Natural killer cell treated with Interleukin-12 subunit alpha and Interleukin-12 subunit beta and Interleukin-15 and Interleukin-18, amount 100 ng/mL, for 72 hours (primary cell): Measurements from ENCODE around the gene MYO9A. TPM values are rescaled to one million over a fixed set of nuclear protein-coding genes. Genes with fewer than 3 reads are reported as not detected.

Source experiments
- ATAC-seq, 2 donors: fragments of 150-1000 bp; cut with Tn5 transposase in 1 of 2; sonication (Bioruptor Pico), chemical (Tn5 transposase) in 1 of 2; 2 replicates each; pipeline ENCODE4 v1.10.0; 2021
- DNase-seq: peaks from one replicate; pipeline ENCODE4 v3.0.0; 2022; ENCODE audit warnings: low spot score
- H3K27ac Mint-ChIP-seq, 2 donors: 1 replicate in 1 of 2; 2 replicates in 1 of 2; pipeline ENCODE4 v1.8.0; 2022; ENCODE audit warnings: mixed read lengths in 2 of 2, mild to moderate bottlenecking in 1 of 2, moderate library complexity in 1 of 2
- H3K27me3 Mint-ChIP-seq, 2 donors: 1 replicate in 1 of 2; 2 replicates in 1 of 2; pipeline ENCODE4 v1.8.0; 2022; ENCODE audit warnings: mixed read lengths in 2 of 2
- H3K36me3 Mint-ChIP-seq: one replicate; pipeline ENCODE4 v1.8.0; 2022; ENCODE audit warnings: mixed read lengths
- H3K4me1 Mint-ChIP-seq, 2 donors: 1 replicate in 1 of 2; 2 replicates in 1 of 2; pipeline ENCODE4 v1.8.0; 2022; ENCODE audit warnings: low read depth in 2 of 2, mixed read lengths in 2 of 2, mild to moderate bottlenecking in 1 of 2
- H3K4me3 Mint-ChIP-seq: one replicate; pipeline ENCODE4 v1.8.0; 2022; ENCODE audit warnings: mixed read lengths
- H3K9me3 Mint-ChIP-seq: 2 replicates; pipeline ENCODE4 v1.8.0; 2022; ENCODE audit warnings: mixed read lengths
- total RNA-seq, 2 donors: library from RNA; stranded (reverse); gene quantifications; one replicate each; pipeline ENCODE4 v1.2.3, GENCODE V29; 2022

MYO9A gene
- total RNA-seq, 2 donors from 2014 or later: 16.3 to 19.8 TPM

DNA sequence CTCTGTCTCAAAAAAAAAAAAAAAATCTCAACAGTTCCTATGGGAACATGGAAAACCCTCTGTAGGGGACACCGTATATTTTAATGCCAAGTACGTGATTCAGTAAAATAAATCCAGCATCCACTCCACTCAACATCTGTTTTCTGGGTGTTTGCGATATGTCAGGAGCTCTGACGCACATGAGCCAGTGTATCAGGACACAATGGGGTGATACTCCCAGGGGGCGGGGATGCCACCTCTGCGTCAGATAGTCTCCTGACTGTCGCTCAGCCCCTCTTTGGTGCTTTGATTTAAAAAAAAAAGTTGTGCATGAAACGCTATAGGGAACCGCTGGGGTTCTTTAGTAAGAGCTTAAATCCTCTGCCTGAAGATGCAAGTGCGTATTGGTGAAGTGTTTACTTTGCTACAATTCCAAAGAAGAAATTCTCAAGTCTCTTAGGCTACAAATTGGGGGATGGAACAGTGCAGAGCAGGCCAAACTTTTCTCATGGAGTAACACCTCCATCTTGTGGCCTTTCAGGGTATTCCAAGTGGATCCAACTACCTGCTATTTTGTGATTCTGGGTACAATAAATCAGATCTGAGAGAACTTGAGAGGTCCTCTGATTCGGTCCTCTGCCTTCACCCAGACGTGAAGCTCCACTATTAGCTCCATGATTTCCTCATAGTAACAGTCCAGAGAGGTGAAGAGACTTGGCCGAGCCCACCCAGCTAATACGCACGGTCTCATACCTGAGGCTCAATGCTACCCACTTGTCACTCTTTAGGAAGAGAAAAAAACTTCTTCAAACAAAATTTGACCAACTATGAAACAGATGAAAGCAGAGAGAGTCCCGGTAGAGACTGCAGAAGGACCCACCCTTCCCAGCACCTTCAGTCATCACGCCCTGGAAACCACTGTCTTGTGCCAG is 316.9 kb downstream of the MYO9A start:
- no peak overlapping the region for H3K27ac Mint-ChIP-seq
- peaks cover 5 to 15% of the 10 kb centered on the region in 2 donors for H3K27me3 Mint-ChIP-seq
- no peaks in the 10 kb centered on the region for H3K4me1 Mint-ChIP-seq
- H3K4me3 Mint-ChIP-seq: no peak overlapping the region
- DNase-seq (no peak), ATAC-seq (peak in 1 of 2 donors; percentile 17)
- no peaks in the 10 kb centered on the region for H3K36me3 Mint-ChIP-seq
- H3K9me3 Mint-ChIP-seq: no peaks in the 10 kb centered on the region

- H3K36me3 Mint-ChIP-seq: no peaks in the 10 kb centered on the region
- H3K27ac Mint-ChIP-seq: no peak overlapping the region
- no peak for DNase-seq
- peaks cover 5 to 15% of the 10 kb centered on the region in 2 donors for H3K27me3 Mint-ChIP-seq
- ATAC-seq: no peak
- H3K4me1 Mint-ChIP-seq: no peaks in the 10 kb centered on the region
- no peak overlapping the region for H3K4me3 Mint-ChIP-seq
- no peaks in the 10 kb centered on the region for H3K9me3 Mint-ChIP-seq
These were observed 317.8 kb downstream of the MYO9A start for GRCh38 chr15:71800190-71800589.

DNA sequence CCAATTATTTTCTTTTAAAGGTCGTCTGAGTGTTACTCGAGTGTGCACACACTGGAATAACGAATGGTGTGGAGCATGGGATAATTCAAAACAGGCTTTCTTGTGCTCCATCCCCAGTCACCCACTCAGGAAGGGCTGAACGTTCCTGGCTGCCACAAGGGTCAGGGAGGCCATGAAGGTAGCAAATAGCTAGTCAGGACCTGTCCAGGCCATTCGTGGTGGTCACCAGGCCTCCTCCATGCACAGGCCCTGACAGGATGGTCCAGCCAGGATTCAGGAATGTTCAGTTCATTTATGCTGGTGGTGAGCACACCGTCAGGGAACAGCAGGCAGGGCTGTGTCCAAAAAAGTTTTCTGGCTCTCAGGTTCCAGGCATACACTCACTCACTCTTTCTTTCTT is 319.3 kb downstream of the MYO9A start:
- Mint-ChIP-seq H3K27ac (no peak overlapping the region), H3K36me3 (no peaks in the 10 kb centered on the region), H3K4me3 (no peak overlapping the region), H3K27me3 (peaks cover 5 to 15% of the 10 kb centered on the region in 2 donors), H3K4me1 (no peaks in the 10 kb centered on the region), H3K9me3 (no peaks in the 10 kb centered on the region)
- DNase-seq: no peak
- no peak for ATAC-seq

DNA sequence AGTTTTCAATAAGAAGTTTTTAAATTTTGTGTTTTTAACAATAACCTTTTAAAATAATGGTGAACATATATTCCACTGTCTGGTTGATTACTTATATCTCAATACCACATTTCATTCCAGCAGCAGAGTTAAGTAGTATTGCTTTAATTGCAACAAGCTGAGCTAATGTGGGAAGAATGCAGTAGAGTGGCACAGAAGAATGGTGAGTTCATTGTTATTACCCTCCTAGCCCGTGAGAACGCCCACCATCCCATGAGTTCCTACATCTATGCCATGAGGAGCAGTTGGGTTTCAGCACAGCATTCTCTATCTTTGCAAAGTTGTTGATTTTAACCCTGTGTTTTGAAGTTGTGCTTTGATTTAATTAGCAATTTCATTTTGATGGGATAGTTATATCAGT is 325.4 kb downstream of the MYO9A start:
- ATAC-seq: no peak
- Mint-ChIP-seq H3K9me3 (no peaks in the 10 kb centered on the region), H3K27me3 (peaks cover 8 to 15% of the 10 kb centered on the region in 2 donors), H3K36me3 (no peaks in the 10 kb centered on the region), H3K4me1 (no peaks in the 10 kb centered on the region), H3K27ac (no peak overlapping the region), H3K4me3 (no peak overlapping the region)
- no peak for DNase-seq

DNA sequence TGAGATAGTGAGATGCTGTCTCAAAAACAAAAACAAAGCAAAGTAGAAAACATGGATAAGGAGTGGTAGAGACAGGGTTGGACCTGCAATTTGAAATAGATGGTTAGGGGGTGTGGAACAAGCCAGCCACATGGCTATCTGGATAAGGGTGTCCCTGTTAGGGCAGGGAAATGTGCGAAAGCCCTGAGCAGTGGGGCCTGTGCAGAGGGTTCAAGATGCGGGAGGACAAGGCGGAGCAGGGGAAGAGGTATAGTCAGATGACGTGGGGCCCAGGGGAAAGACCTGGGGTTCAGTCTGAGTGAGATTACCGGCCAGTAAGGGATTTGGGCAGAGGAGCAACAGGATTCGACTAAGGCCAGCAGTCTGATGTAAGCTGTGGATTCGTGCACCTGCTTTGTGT is 326.0 kb downstream of the MYO9A start:
- ATAC-seq: peak in 1 of 2 donors; percentile 52
- DNase-seq: peak; percentile 29
- Mint-ChIP-seq H3K27me3 (peaks cover 9 to 15% of the 10 kb centered on the region in 2 donors), H3K4me1 (no peaks in the 10 kb centered on the region), H3K36me3 (no peaks in the 10 kb centered on the region), H3K9me3 (no peaks in the 10 kb centered on the region), H3K4me3 (no peak overlapping the region), H3K27ac (no peak overlapping the region)

- Mint-ChIP-seq H3K4me3 (no peak overlapping the region), H3K27ac (no peak overlapping the region), H3K27me3 (peaks cover 16 to 23% of the 10 kb centered on the region in 2 donors), H3K36me3 (no peaks in the 10 kb centered on the region), H3K9me3 (no peaks in the 10 kb centered on the region), H3K4me1 (no peaks in the 10 kb centered on the region)
- no peak for ATAC-seq
- no peak for DNase-seq
These were observed 327.9 kb downstream of the MYO9A start for GRCh38 chr15:71790081-71790480.

DNA sequence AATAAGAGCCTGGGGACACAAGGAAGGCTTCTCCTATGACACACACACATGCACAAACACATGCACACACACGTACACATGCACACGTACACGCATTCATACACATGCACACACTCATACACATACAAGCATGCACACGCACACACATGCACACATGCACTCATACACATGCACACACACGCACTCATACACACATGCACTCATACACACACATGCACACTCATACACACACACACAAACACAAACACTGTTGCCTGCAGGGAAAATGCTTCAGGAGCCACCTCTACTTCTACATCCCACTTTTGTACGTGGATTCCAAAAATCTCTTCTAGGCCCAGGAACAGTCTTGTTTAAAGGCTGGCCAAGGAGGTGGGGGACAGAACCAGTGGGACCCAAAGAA is 328.3 kb downstream of the MYO9A start:
- Mint-ChIP-seq H3K36me3 (no peaks in the 10 kb centered on the region), H3K4me3 (no peak overlapping the region), H3K27ac (no peak overlapping the region), H3K27me3 (peaks cover 16 to 23% of the 10 kb centered on the region in 2 donors), H3K4me1 (no peaks in the 10 kb centered on the region), H3K9me3 (no peaks in the 10 kb centered on the region)
- peak in 1 of 2 donors; percentile 48 for ATAC-seq
- DNase-seq: no peak

DNA sequence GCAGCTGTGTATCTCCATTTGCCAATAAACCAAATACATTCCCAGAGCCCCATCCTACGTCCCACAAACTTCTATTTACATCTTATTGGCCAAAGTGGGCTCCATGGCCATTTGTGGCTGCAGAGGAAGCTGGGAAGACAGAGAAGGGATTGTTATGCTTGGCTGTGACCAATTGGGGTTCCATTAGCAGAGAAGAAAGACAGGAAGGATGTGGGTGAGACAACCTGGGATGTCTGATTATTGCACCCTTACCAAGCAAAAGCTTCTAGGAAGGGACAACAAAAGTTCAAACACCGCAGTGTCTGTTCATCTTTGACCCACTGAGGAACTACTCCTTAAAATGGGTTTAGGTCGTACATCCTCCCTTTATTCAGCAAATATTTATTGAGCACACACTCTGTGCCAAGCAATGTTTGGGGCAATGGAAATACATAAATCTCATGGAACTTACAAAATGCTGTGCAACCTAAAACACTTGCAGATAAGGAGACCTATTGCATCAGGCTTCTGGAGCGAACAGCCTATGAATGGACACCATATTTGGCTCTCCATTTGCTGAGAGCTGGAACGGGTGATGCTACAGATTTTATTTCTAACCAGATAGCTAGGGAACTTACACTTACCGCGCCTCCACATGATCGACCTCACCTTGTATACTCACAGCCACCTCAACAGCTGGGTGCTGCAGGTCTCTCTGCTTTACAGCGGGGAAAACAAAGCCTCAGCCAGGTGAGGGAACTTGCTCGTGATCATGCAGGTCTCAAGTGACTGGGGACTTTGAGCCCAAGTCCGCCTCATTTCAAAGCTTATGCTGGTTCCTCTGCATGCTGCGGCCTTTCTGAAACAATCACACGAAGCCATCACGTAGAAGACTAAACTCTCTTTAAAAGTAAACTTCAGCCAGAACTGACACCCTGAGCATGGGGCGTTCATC is 329.0 kb downstream of the MYO9A start:
- ATAC-seq (no peak), DNase-seq (no peak)
- Mint-ChIP-seq H3K27ac (no peak overlapping the region), H3K36me3 (no peaks in the 10 kb centered on the region), H3K4me3 (no peak overlapping the region), H3K9me3 (no peaks in the 10 kb centered on the region), H3K4me1 (no peaks in the 10 kb centered on the region), H3K27me3 (peaks cover 16 to 23% of the 10 kb centered on the region in 2 donors)

DNA sequence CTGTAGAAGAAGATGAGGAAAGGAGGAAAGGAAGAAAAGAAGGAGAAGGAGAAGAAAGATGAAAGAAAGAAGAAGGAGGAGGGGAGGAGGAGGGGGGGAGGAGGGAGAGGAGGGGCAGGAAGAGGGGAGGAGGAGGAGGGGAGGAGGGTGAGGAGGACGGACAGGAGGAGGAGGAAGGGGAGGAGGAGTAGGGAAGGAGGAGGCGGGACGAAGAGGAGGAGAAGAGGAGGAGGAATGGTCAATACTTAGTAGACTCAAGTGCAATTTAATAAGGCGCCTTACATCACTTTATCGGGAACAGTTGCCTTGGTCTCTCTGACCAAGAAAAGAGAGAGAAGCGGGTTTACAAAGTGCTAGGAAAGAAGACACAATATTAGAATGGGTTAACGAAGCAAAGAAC is 331.3 kb downstream of the MYO9A start:
- Mint-ChIP-seq H3K27ac (no peak overlapping the region), H3K9me3 (no peaks in the 10 kb centered on the region), H3K36me3 (no peaks in the 10 kb centered on the region), H3K4me1 (no peaks in the 10 kb centered on the region), H3K27me3 (peaks cover 15 to 18% of the 10 kb centered on the region in 2 donors), H3K4me3 (no peak overlapping the region)
- no peak for ATAC-seq
- no peak for DNase-seq

DNA sequence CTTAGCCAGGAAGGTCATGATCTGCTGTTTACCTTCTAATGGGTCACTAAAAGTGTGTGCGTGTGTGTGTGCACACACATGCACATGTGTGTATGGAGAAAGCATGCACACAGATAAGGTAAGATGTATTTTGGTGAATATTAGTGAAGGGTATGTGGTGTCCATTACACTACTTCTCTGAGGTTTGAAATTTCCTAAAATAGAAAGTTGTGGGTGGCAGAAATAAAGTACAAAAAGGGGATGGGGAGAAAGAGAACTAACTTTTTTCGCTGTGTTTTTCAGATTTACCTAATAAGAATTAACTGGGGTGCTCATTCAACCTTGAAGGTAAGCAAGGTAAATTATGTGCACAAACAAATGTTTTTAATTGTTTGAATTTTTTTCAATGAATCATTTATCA is 332.0 kb downstream of the MYO9A start:
- no peaks in the 10 kb centered on the region for H3K36me3 Mint-ChIP-seq
- ATAC-seq (no peak), DNase-seq (no peak)
- peaks cover 0 to 5% of the 10 kb centered on the region in 2 donors for H3K4me1 Mint-ChIP-seq
- no peaks in the 10 kb centered on the region for H3K9me3 Mint-ChIP-seq
- H3K27ac Mint-ChIP-seq: no peak overlapping the region
- H3K4me3 Mint-ChIP-seq: no peak overlapping the region
- peaks cover 18 to 21% of the 10 kb centered on the region in 2 donors for H3K27me3 Mint-ChIP-seq

DNA sequence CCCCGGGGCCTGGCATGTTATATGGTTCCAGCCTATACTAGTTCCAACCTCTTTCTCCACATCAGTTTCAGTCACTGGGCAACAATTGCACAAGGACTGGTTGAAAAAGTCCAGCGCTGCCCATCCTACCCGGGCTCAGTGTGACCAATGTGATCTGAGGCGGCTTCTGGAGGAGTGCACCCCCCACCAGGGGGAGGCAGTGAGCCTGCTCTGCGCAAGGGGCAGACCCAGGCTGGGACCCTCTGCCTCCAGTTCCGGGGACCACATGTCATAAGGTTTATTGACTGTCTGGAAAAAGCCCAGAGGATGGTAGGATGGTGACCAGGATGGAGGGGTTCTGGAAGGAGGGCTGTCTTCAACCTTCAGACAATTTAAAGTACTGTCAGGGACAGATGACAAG is 333.2 kb downstream of the MYO9A start:
- no peak overlapping the region for H3K27ac Mint-ChIP-seq

GRCh38 chr15:71782422-71783165 is 335.4 kb downstream of the MYO9A start:
- Mint-ChIP-seq H3K36me3 (no peaks in the 10 kb centered on the region), H3K4me1 (peaks cover 3 to 14% of the 10 kb centered on the region in 2 donors), H3K27me3 (peaks cover 24 to 25% of the 10 kb centered on the region in 2 donors), H3K9me3 (no peaks in the 10 kb centered on the region), H3K4me3 (no peak overlapping the region), H3K27ac (no peak overlapping the region)
- DNase-seq (no peak), ATAC-seq (no peak)

More for the DNA sequence above, 333.2 kb downstream of the MYO9A start:
- Mint-ChIP-seq H3K36me3 (no peaks in the 10 kb centered on the region), H3K27me3 (peaks cover 24 to 25% of the 10 kb centered on the region in 2 donors), H3K4me3 (no peak overlapping the region), H3K9me3 (no peaks in the 10 kb centered on the region), H3K4me1 (peaks cover 3 to 14% of the 10 kb centered on the region in 2 donors)
- DNase-seq: no peak
- peak in 1 of 2 donors; percentile 21 for ATAC-seq

DNA sequence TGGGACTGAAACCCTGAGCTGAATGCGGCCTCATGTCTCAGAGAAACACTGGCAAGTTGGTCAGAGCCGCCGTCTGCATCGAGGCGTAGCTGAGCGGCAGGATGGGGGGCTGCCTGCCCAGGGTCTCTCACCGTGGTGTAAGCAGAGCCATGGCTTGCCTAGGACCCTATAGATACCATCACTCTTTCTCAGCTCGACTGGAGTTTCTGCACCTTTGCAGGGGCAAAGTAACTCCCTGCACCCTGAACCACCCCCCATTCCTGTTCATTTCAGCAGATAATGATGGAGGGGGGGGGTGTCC is 336.0 kb downstream of the MYO9A start:
- H3K9me3 Mint-ChIP-seq: no peaks in the 10 kb centered on the region
- H3K36me3 Mint-ChIP-seq: no peaks in the 10 kb centered on the region
- H3K27ac Mint-ChIP-seq: no peak overlapping the region
- ATAC-seq (no peak), DNase-seq (no peak)
- no peak overlapping the region for H3K4me3 Mint-ChIP-seq
- H3K4me1 Mint-ChIP-seq: peaks cover 3 to 14% of the 10 kb centered on the region in 2 donors
- H3K27me3 Mint-ChIP-seq: peaks cover 23 to 24% of the 10 kb centered on the region in 2 donors
